Central memory CD8-positive, alpha-beta T cell (primary cell): Measurements from ENCODE around the gene GOLGA6L9.
"Not testable (repeated sequence)": the region's sequence is repeated elsewhere in the genome, so short reads cannot be mapped to it uniquely, and the experiment has no call there.

Source experiments
- ATAC-seq: fragments of 150-1000 bp; cut with Tn5 transposase; replicated peaks from 2 replicates; pipeline ENCODE4 v1.10.0; 2022; ENCODE audit warnings: mild to moderate bottlenecking, moderate FRiP score, moderate number of reproducible peaks; ENCODE audit not compliant: poor library complexity, severe bottlenecking; ENCODE audit errors: extremely low read depth
- DNase-seq, 2 donors: peaks; one replicate each; pipeline ENCODE4 v3.0.0; 2021; ENCODE audit warnings: low spot score in 2 of 2
- H3K27ac Mint-ChIP-seq: one replicate; pipeline ENCODE4 v1.8.0; 2022; ENCODE audit warnings: low read depth, mild to moderate bottlenecking, moderate library complexity, mixed read lengths
- H3K27me3 Mint-ChIP-seq: one replicate; pipeline ENCODE4 v1.8.0; 2022; ENCODE audit warnings: mixed read lengths
- H3K36me3 Mint-ChIP-seq: one replicate; pipeline ENCODE4 v1.8.0; 2022; ENCODE audit warnings: mild to moderate bottlenecking, moderate library complexity, mixed read lengths; ENCODE audit not compliant: insufficient read depth
- H3K4me1 Mint-ChIP-seq: one replicate; pipeline ENCODE4 v1.8.0; 2022; ENCODE audit warnings: mixed read lengths
- H3K4me3 Mint-ChIP-seq: one replicate; pipeline ENCODE4 v1.8.0; 2022; ENCODE audit warnings: mild to moderate bottlenecking, moderate library complexity, mixed read lengths
- H3K9me3 Mint-ChIP-seq: one replicate; pipeline ENCODE4 v1.8.0; 2022; ENCODE audit warnings: mixed read lengths

GOLGA6L9 gene

DNA sequence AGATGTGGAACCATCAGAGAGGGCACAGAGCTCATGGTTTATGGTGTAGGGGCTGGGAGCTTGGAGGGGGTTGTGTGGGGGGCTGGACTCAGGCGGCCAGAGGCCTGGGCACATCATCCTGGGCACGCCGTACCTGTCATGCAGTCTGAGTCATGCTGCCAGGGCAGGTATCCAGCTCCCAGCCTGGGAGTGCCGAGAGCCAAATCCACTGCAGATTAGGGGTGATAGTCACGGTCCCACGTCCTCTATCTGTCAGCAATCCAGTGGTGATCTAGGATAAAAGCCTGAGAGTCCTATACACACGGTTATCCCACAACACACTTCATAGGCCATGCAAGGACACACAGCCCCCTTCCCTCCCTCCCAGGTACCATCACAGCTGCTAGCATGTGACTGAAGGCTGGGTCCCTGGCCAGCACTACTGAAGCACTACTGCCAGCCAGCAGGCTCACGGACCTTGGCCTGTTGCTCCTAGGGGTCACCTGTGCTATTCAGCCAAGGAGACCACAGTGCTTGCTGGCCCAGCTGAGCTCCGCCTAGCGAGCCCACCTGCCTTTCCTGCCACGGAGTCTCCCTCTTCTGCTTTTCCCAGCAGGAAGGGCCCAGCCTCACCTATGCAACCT is 45.8 kb downstream of the GOLGA6L9 start:
- not testable (repeated sequence) for H3K36me3 Mint-ChIP-seq, H3K9me3 Mint-ChIP-seq, ATAC-seq, H3K27ac Mint-ChIP-seq, DNase-seq, H3K27me3 Mint-ChIP-seq, H3K4me1 Mint-ChIP-seq, H3K4me3 Mint-ChIP-seq

DNA sequence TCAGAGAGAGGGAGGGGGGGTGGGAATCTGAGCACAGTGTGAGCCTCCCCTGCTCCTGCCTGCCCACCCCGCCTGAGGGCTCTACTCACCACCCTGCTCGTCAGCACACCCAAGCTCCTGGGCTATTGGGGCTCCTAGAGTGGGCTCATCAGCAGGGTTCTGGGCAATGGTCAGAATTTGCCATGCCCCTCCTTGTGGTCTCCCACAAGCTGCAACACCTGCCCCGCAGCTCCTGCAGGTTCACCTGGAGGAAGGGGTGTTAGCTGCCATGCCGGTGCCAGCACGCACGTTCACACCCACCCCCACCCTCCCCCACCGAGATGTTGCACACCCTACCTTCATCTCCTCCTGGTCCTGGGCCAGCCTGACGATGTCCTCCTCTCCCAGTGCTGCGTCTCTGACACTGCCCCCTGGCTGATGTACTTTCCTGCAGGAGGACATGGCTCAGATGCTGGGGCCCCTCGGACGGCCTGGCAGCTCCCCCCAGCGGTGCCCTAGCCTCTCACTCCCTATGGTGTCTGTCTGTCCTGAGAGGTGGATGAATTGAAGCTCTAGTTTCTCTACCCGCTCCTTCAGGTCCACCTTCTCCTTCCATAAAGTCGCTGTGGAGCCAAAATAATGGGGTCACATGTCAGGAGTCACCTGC is 47.2 kb downstream of the GOLGA6L9 start:
- not testable (repeated sequence) for H3K4me3 Mint-ChIP-seq, H3K4me1 Mint-ChIP-seq, H3K36me3 Mint-ChIP-seq, DNase-seq, H3K9me3 Mint-ChIP-seq, H3K27ac Mint-ChIP-seq, ATAC-seq, H3K27me3 Mint-ChIP-seq

GRCh38 chr15:82477343-82478057 is 47.9 kb downstream of the GOLGA6L9 start:
- not testable (repeated sequence) for H3K36me3 Mint-ChIP-seq, DNase-seq, H3K4me1 Mint-ChIP-seq, ATAC-seq, H3K27me3 Mint-ChIP-seq, H3K27ac Mint-ChIP-seq, H3K4me3 Mint-ChIP-seq, H3K9me3 Mint-ChIP-seq
